H1 (cell line): ENCODE results near the gene AGPAT4. TPM values are rescaled to one million over a fixed set of nuclear protein-coding genes. Genes with fewer than 3 reads are reported as not detected.

Experiments
- CREB1 ChIP-seq: IDR thresholded peaks from 2 replicates; pipeline ENCODE4 v1.6.1; 2012; ENCODE audit warnings: inconsistent platforms
- POLR2AphosphoS5 ChIP-seq: IDR thresholded peaks from 2 replicates; pipeline ENCODE4 v1.6.1; 2011; ENCODE audit warnings: low read depth, low read length
- RBBP5 ChIP-seq: IDR thresholded peaks from 2 replicates; pipeline ENCODE4 v1.7.1; 2012; ENCODE audit warnings: low read depth, mild to moderate bottlenecking, inconsistent platforms, low read length, moderate library complexity, borderline replicate concordance
- SP1 ChIP-seq: IDR thresholded peaks from 2 replicates; pipeline ENCODE4 v1.6.1; 2011; ENCODE audit warnings: low read depth, low read length
- TAF1 ChIP-seq: IDR thresholded peaks from 2 replicates; pipeline ENCODE4 v1.6.1; 2011; ENCODE audit warnings: mild to moderate bottlenecking, low read depth, low read length
- TAF7 ChIP-seq: optimal IDR thresholded peaks from 2 replicates; pipeline ENCODE3; 2011; ENCODE audit warnings: low read depth, mild to moderate bottlenecking, inconsistent platforms, low read length, moderate library complexity, borderline replicate concordance
- polyA plus RNA-seq, 7 experiments: library from polyadenylated mRNA; depleted of rRNA in 3 of 7; stranded (reverse) in 5 of 7; unstranded in 2 of 7; fragments of >200 nt in 5 of 7; fragments of 200-250 nt in 2 of 7; gene quantifications; 1 replicate in 5 of 7; 2 replicates in 1 of 7; 4 replicates in 1 of 7; pipeline versions ENCODE4 v1.2.1 to v1.2.3, GENCODE V29; 2011 to 2013; ENCODE audit warnings: missing spikeins in 2 of 7, mixed read lengths in 2 of 7
- total RNA-seq: library from RNA; stranded (reverse); fragmentation: NEBNext Ultra II Directional; extraction: Animal tissue kit (Norgen Biotek cat#: 25700); gene quantifications from 2 replicates; pipeline ENCODE4 v1.2.1, GENCODE V29; 2021
- TF ChIP-seq, protein P1 (sequence below), 3 experiments: IDR thresholded peaks; 1 replicate in 2 of 3; 2 replicates in 1 of 3; pipeline versions ENCODE4 v1.5.1 to v1.6.1; 2011; ENCODE audit warnings: low read length in 3 of 3, mild to moderate bottlenecking in 3 of 3, inconsistent platforms in 2 of 3, low read depth in 1 of 3, moderate library complexity in 1 of 3; ENCODE audit not compliant: insufficient read depth in 1 of 3; ENCODE audit errors: control extremely low read depth in 1 of 3

The AGPAT4 gene
- total and polyA plus RNA-seq, 2 of the 8 experiments (the other 6 are each of a cell fraction or from before 2014, with no cell fraction given), result 13.5 to 23.8 TPM

GRCh38 chr6:161266513-161267230 lies 7.2 kb downstream of the AGPAT4 start (continued):
- TF ChIP-seq, protein P1, sequence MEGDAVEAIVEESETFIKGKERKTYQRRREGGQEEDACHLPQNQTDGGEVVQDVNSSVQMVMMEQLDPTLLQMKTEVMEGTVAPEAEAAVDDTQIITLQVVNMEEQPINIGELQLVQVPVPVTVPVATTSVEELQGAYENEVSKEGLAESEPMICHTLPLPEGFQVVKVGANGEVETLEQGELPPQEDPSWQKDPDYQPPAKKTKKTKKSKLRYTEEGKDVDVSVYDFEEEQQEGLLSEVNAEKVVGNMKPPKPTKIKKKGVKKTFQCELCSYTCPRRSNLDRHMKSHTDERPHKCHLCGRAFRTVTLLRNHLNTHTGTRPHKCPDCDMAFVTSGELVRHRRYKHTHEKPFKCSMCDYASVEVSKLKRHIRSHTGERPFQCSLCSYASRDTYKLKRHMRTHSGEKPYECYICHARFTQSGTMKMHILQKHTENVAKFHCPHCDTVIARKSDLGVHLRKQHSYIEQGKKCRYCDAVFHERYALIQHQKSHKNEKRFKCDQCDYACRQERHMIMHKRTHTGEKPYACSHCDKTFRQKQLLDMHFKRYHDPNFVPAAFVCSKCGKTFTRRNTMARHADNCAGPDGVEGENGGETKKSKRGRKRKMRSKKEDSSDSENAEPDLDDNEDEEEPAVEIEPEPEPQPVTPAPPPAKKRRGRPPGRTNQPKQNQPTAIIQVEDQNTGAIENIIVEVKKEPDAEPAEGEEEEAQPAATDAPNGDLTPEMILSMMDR (IDR thresholded peaks at IDR 0.05; ENCODE audit: control extremely low read depth in 1 of 3, insufficient read depth in 1 of 3, low read depth in 1 of 3, low read length in 3 of 3), result no peak
- TF ChIP-seq SP1 (no peak), CREB1 (no peak), TAF7 (no peak), POLR2AphosphoS5 (no peak), TAF1 (no peak), RBBP5 (no peak)
